Upper lobe of left lung (tissue), 6 donors: ENCODE measurements around the gene GPR26. TPM values are rescaled to one million over a fixed set of nuclear protein-coding genes. Genes with fewer than 3 reads are reported as not detected.

ENCODE experiments used
- ATAC-seq, 2 donors: fragments of 200-7000 bp; cut with Tn5 transposase; one replicate each; pipeline ENCODE4 v1.9.1; 2022; ENCODE audit warnings: mild to moderate bottlenecking in 2 of 2, moderate library complexity in 2 of 2; ENCODE audit not compliant: low FRiP score in 2 of 2
- DNase-seq, 2 donors: peaks; one replicate each; pipeline ENCODE4 v3.0.0-alpha.2; 2019 to 2020
- H3K27ac ChIP-seq, 4 donors: fragments of 200-600 bp; sonication (generic); one replicate each; pipeline ENCODE4 v1.5.1; 2016 to 2019
- H3K27me3 ChIP-seq, 4 donors: fragments of 200-600 bp; sonication (generic); one replicate each; pipeline ENCODE4 v1.5.1; 2017 to 2019
- H3K36me3 ChIP-seq, 4 donors: fragments of 200-600 bp; sonication (generic); one replicate each; pipeline ENCODE4 v1.5.1; 2016 to 2019
- H3K4me1 ChIP-seq, 4 donors: fragments of 200-600 bp; sonication (generic); one replicate each; pipeline ENCODE4 v1.5.1; 2018 to 2019
- H3K4me3 ChIP-seq, 4 donors: fragments of 200-600 bp; sonication (generic); one replicate each; pipeline ENCODE4 v1.5.1; 2017 to 2019; ENCODE audit warnings: mild to moderate bottlenecking in 2 of 4, moderate library complexity in 1 of 4
- H3K9me3 ChIP-seq, 4 donors: fragments of 200-600 bp; sonication (generic); one replicate each; pipeline ENCODE4 v1.5.1; 2018 to 2019
- EP300 ChIP-seq, 4 donors: sonication (generic); formaldehyde crosslinking; IDR thresholded peaks; one replicate each; pipeline ENCODE4 v1.5.1; 2017; ENCODE audit warnings: antibody characterized with exemption in 4 of 4, control low read depth in 2 of 4
- POLR2A ChIP-seq, 4 donors: fragments of 450-650 bp; IDR thresholded peaks; one replicate each; pipeline ENCODE4 v1.5.1; 2016 to 2017; ENCODE audit warnings: antibody characterized with exemption in 4 of 4, mild to moderate bottlenecking in 2 of 4
- POLR2AphosphoS5 ChIP-seq, 2 donors: sonication (generic); formaldehyde crosslinking; IDR thresholded peaks; one replicate each; pipeline ENCODE4 v1.5.1; 2017; ENCODE audit warnings: antibody characterized with exemption in 2 of 2
- WGBS, 2 donors: methylation state at CpG; one replicate each; pipeline ENCODE4 v1.1.5; 2017 to 2018; 5-methylcytosine and 5-hydroxymethylcytosine counted together
- total RNA-seq, 6 donors: library from RNA; depleted of rRNA in 4 of 6; stranded (reverse); fragments of >200 nt in 4 of 6; gene quantifications; one replicate each; pipeline versions ENCODE4 v1.1.0 to v1.2.1, GENCODE V29; 2016 to 2021
- TF ChIP-seq, protein P1 (sequence below), 6 experiments: fragments of 450-650 bp in 4 of 6; fragments of 200-600 bp in 2 of 6; sonication (generic) in 2 of 6; IDR thresholded peaks; one replicate each; pipeline ENCODE4 v1.5.1; 2016 to 2019; ENCODE audit warnings: antibody characterized with exemption in 6 of 6
- donor health status: DM: no; HTN: no; CAD: no; lungs with moderate emphysema.
- donor health status: DM: no; HTN: yes; CAD: no; lungs with severe emphysema.

The GPR26 gene
- total RNA-seq, 6 donors from 2014 or later, result not detected

GRCh38 chr10:123651421-123652047 lies 14.6 kb upstream of the GPR26 start:
- Histone ChIP-seq H3K36me3 (no peaks in the 10 kb centered on the region), H3K27ac (no peak overlapping the region), H3K4me3 (no peak overlapping the region), H3K4me1 (no peaks in the 10 kb centered on the region), H3K9me3 (no peaks in the 10 kb centered on the region), H3K27me3 (no peaks in the 10 kb centered on the region)
- DNase-seq (no peak), ATAC-seq (no peak)
- WGBS, 2 donors, result 75 to 81% methylated on average over 6 of the region's 6 CpGs
- no peak for TF ChIP-seq POLR2AphosphoS5 (IDR thresholded peaks at IDR 0.05)
- TF ChIP-seq POLR2A (IDR thresholded peaks at IDR 0.05), result no peak
- TF ChIP-seq EP300 (IDR thresholded peaks at IDR 0.05), result no peak
- TF ChIP-seq, protein P1, sequence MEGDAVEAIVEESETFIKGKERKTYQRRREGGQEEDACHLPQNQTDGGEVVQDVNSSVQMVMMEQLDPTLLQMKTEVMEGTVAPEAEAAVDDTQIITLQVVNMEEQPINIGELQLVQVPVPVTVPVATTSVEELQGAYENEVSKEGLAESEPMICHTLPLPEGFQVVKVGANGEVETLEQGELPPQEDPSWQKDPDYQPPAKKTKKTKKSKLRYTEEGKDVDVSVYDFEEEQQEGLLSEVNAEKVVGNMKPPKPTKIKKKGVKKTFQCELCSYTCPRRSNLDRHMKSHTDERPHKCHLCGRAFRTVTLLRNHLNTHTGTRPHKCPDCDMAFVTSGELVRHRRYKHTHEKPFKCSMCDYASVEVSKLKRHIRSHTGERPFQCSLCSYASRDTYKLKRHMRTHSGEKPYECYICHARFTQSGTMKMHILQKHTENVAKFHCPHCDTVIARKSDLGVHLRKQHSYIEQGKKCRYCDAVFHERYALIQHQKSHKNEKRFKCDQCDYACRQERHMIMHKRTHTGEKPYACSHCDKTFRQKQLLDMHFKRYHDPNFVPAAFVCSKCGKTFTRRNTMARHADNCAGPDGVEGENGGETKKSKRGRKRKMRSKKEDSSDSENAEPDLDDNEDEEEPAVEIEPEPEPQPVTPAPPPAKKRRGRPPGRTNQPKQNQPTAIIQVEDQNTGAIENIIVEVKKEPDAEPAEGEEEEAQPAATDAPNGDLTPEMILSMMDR (IDR thresholded peaks at IDR 0.05), result no peak

DNA sequence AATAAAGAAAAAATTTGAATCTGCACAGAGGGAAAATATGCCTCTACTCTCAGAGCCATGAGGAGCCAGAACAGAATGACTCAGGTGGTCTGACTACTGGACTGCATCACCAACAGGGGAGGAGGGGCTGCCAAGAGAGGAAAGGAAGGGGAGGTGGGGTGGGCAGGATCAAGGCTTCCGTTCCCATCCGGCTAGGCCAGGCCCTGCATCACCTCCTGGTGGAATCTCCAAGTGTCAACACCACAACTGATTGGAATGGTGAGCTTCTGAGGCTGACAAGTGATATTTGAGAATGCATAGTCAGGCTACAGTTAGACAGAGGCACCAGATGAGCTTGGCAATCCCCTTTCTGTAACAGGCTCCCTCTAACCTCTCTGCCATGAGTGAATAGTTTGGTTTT lies 10.4 kb upstream of the GPR26 start:
- Histone ChIP-seq H3K36me3 (no peaks in the 10 kb centered on the region), H3K9me3 (no peaks in the 10 kb centered on the region), H3K27me3 (no peaks in the 10 kb centered on the region), H3K4me1 (no peaks in the 10 kb centered on the region), H3K4me3 (no peak overlapping the region), H3K27ac (no peak overlapping the region)
- WGBS, 2 donors, result 18% methylated on average over 2 of the region's 2 CpGs
- no peak for DNase-seq
- TF ChIP-seq POLR2A (IDR thresholded peaks at IDR 0.05) (no peak), EP300 (IDR thresholded peaks at IDR 0.05) (no peak), POLR2AphosphoS5 (IDR thresholded peaks at IDR 0.05) (no peak)
- TF ChIP-seq, protein P1 (IDR thresholded peaks at IDR 0.05), result no peak
- ATAC-seq, result no peak

GRCh38 chr10:123663522-123663921 lies 2.6 kb upstream of the GPR26 start:
- ATAC-seq (no peak), DNase-seq (no peak)
- no peak for TF ChIP-seq POLR2AphosphoS5 (IDR thresholded peaks at IDR 0.05)
- TF ChIP-seq POLR2A (IDR thresholded peaks at IDR 0.05), result no peak
- no peak for TF ChIP-seq EP300 (IDR thresholded peaks at IDR 0.05)
- TF ChIP-seq, protein P1 (IDR thresholded peaks at IDR 0.05), result no peak
- Histone ChIP-seq H3K4me1 (no peaks in the 10 kb centered on the region), H3K9me3 (no peaks in the 10 kb centered on the region), H3K27me3 (peaks cover 0 to 3% (median 0%) of the 10 kb centered on the region in 4 donors), H3K4me3 (no peak overlapping the region), H3K27ac (no peak overlapping the region), H3K36me3 (no peaks in the 10 kb centered on the region)
- WGBS, 2 donors, result 18 to 27% methylated on average over 3 of the region's 3 CpGs

DNA sequence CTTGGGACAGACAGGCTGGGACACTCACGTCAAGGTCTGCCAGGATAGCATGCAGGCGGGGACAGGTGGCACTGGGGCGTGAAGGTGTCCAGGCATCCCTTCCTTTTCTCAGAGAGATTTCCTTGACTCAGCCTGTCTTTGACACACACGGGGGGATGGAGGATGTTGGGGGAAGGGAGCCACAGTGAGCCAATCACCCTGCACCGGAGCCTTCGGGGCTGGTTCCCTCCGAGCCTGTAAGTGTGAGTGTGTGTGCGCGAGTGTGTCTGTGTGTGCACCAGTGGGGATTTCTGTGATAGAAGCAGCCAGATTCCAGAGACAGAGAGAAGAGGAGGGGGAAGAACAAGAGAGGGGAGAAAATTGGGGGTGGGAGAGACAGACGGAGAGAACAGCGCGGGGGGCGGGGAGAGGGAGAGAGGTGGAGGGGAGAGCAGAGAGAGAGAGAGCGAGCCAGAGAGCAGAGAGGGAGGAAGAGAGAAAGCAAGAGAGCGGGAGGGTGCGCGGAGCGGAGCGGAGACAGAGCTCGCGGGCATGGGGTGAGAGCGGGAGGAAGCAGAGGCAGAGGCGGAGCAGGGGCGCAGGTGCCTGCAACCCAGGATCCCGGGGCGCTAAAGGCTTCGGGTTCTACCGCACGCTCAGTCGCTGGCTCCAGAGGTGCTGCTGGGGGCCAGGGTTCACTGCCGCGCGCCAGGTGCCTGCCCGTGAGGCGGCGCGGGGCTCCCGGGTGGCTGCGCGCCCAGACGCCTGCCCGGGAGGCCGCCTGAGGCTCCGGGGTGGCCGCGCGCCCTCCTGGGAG lies 466 bp upstream of the GPR26 start:
- Histone ChIP-seq H3K4me1 (no peaks in the 10 kb centered on the region), H3K27ac (no peak overlapping the region), H3K9me3 (no peaks in the 10 kb centered on the region), H3K4me3 (no peak overlapping the region), H3K36me3 (no peaks in the 10 kb centered on the region), H3K27me3 (peaks cover 0 to 3% (median 0%) of the 10 kb centered on the region in 4 donors)
- ATAC-seq (no peak), DNase-seq (peak in 1 of 2 donors; percentile 60)
- TF ChIP-seq POLR2A (IDR thresholded peaks at IDR 0.05), result no peak
- TF ChIP-seq EP300 (IDR thresholded peaks at IDR 0.05), result no peak
- no peak for TF ChIP-seq POLR2AphosphoS5 (IDR thresholded peaks at IDR 0.05)
- TF ChIP-seq, protein P1 (IDR thresholded peaks at IDR 0.05), result no peak
- 14 to 19% methylated on average over 23 to 38 of the region's 47 CpGs for WGBS, 2 donors
